Measurements from ENCODE around the gene ZBTB16.

GRCh38 chr11:114255289-114255688 is 195.8 kb downstream of the ZBTB16 start:
- TF ChIP-seq, protein P1, sequence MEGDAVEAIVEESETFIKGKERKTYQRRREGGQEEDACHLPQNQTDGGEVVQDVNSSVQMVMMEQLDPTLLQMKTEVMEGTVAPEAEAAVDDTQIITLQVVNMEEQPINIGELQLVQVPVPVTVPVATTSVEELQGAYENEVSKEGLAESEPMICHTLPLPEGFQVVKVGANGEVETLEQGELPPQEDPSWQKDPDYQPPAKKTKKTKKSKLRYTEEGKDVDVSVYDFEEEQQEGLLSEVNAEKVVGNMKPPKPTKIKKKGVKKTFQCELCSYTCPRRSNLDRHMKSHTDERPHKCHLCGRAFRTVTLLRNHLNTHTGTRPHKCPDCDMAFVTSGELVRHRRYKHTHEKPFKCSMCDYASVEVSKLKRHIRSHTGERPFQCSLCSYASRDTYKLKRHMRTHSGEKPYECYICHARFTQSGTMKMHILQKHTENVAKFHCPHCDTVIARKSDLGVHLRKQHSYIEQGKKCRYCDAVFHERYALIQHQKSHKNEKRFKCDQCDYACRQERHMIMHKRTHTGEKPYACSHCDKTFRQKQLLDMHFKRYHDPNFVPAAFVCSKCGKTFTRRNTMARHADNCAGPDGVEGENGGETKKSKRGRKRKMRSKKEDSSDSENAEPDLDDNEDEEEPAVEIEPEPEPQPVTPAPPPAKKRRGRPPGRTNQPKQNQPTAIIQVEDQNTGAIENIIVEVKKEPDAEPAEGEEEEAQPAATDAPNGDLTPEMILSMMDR (IDR thresholded peaks at IDR 0.05): no peak
- TF ChIP-seq POLR2A (IDR thresholded peaks at IDR 0.05): no peak

Data from ovary (tissue), 3 donors.